ENCODE measurements around the gene SWI5.

The SWI5 gene

GRCh38 chr9:128271112-128271511, 5.0 kb upstream of the SWI5 start:
- TF ChIP-seq SIN3A (IDR thresholded peaks at IDR 0.05; ENCODE audit: borderline replicate concordance, insufficient read depth, low read length): no peak

- TF ChIP-seq FOXP2 (optimal IDR thresholded peaks at IDR 0.05; ENCODE audit: borderline replicate concordance, extremely low read depth, extremely low read length, insufficient read depth) (no peak), TAF1 (IDR thresholded peaks at IDR 0.05; ENCODE audit: borderline replicate concordance, insufficient read depth, low read length) (no peak), SIN3A (IDR thresholded peaks at IDR 0.05; ENCODE audit: borderline replicate concordance, insufficient read depth, low read length) (no peak), POLR2AphosphoS5 (IDR thresholded peaks at IDR 0.05; ENCODE audit: low read depth, low read length) (no peak)
- TF ChIP-seq, protein P1, sequence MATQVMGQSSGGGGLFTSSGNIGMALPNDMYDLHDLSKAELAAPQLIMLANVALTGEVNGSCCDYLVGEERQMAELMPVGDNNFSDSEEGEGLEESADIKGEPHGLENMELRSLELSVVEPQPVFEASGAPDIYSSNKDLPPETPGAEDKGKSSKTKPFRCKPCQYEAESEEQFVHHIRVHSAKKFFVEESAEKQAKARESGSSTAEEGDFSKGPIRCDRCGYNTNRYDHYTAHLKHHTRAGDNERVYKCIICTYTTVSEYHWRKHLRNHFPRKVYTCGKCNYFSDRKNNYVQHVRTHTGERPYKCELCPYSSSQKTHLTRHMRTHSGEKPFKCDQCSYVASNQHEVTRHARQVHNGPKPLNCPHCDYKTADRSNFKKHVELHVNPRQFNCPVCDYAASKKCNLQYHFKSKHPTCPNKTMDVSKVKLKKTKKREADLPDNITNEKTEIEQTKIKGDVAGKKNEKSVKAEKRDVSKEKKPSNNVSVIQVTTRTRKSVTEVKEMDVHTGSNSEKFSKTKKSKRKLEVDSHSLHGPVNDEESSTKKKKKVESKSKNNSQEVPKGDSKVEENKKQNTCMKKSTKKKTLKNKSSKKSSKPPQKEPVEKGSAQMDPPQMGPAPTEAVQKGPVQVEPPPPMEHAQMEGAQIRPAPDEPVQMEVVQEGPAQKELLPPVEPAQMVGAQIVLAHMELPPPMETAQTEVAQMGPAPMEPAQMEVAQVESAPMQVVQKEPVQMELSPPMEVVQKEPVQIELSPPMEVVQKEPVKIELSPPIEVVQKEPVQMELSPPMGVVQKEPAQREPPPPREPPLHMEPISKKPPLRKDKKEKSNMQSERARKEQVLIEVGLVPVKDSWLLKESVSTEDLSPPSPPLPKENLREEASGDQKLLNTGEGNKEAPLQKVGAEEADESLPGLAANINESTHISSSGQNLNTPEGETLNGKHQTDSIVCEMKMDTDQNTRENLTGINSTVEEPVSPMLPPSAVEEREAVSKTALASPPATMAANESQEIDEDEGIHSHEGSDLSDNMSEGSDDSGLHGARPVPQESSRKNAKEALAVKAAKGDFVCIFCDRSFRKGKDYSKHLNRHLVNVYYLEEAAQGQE (IDR thresholded peaks at IDR 0.05; ENCODE audit: insufficient read depth in 1 of 2, low read depth in 2 of 2, low read length in 2 of 2): no peak
These were observed 4.6 kb upstream of the SWI5 start for GRCh38 chr9:128271512-128271911.

DNA sequence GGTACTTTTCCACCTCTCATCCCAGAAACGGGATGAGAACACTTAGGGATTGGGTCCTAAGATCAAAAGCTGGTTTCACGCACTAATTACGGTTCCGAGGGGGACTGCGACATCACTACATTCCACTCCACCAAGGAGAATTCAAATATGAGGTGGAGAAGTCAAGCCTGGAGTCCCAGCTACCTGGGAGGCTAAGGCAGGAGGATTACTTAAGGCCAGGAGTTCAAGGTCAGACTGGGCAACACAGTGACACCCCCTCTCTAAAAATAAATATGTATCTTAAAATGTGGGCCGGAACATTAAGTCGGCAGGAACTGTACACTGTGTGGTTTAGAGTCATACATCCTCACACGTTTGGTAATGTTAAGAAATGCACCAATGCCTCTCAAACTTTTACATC, 1.8 kb upstream of the SWI5 start:
- no peak for TF ChIP-seq SIN3A (IDR thresholded peaks at IDR 0.05; ENCODE audit: borderline replicate concordance, insufficient read depth, low read length)
- TF ChIP-seq, protein P1 (IDR thresholded peaks at IDR 0.05; ENCODE audit: insufficient read depth in 1 of 2, low read depth in 2 of 2, low read length in 2 of 2): no peak
- TF ChIP-seq POLR2AphosphoS5 (IDR thresholded peaks at IDR 0.05; ENCODE audit: low read depth, low read length): no peak
- TF ChIP-seq TAF1 (IDR thresholded peaks at IDR 0.05; ENCODE audit: borderline replicate concordance, insufficient read depth, low read length): no peak
- no peak for TF ChIP-seq FOXP2 (optimal IDR thresholded peaks at IDR 0.05; ENCODE audit: borderline replicate concordance, extremely low read depth, extremely low read length, insufficient read depth)

- no peak for TF ChIP-seq TAF1 (IDR thresholded peaks at IDR 0.05; ENCODE audit: borderline replicate concordance, insufficient read depth, low read length)
- TF ChIP-seq FOXP2 (optimal IDR thresholded peaks at IDR 0.05; ENCODE audit: borderline replicate concordance, extremely low read depth, extremely low read length, insufficient read depth): no peak
- TF ChIP-seq, protein P1 (IDR thresholded peaks at IDR 0.05; ENCODE audit: insufficient read depth in 1 of 2, low read depth in 2 of 2, low read length in 2 of 2): peak in 1 of 2 experiments; percentile 64; a peak in 1 of 4 replicates
- TF ChIP-seq SIN3A (IDR thresholded peaks at IDR 0.05; ENCODE audit: borderline replicate concordance, insufficient read depth, low read length): no peak; the same call in 1 of the 2 replicates
- no peak for TF ChIP-seq POLR2AphosphoS5 (IDR thresholded peaks at IDR 0.05; ENCODE audit: low read depth, low read length)
These were observed 673 bp upstream of the SWI5 start, which contains the start of gene GOLGA2 for GRCh38 chr9:128275198-128276007. Gene GOLGA2 (minus strand): TSS chr9:128276007. CDS start chr9:128275976, 31 bp downstream.

DNA sequence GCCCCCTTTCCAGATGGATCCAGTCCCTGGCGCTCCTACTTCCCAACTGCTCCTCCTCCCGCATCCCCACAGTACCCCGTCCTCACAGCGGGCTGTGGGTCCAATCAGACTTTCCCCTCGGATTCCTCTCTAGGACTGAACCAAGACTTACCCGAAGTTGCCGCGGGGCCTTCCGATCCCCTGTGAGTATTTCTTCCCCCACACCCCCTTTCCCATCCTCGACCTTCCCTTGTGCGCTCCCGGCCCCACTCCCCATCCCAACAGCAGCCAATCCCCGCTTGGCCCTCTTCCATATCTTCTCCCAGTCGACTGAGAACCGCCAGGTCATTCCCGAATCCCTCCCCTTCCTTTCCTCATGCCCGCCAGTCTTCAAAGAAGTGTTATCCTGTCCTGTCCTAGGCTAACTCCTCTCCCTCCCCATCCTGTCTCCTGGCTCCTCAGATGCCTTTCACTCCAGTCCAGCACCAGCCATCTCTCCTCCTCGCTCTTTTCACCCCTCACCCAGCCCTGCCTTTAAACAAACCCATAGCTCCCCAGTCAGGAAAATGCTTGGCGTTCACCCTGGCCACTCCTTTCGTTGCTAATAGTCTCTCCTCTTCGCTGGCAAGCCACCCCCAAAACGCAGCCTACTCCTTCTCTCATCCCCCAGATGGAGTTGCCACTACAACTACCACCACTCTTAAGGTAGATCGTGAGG, 646 bp downstream of the SWI5 start:
- peak; percentile 33; the same call in 1 of the 2 replicates for TF ChIP-seq TAF1 (IDR thresholded peaks at IDR 0.05; ENCODE audit: borderline replicate concordance, insufficient read depth, low read length)
- TF ChIP-seq, protein P1 (IDR thresholded peaks at IDR 0.05; ENCODE audit: insufficient read depth in 1 of 2, low read depth in 2 of 2, low read length in 2 of 2): no peak

Data from PFSK-1 (cell line).